Trophoblast cell (in vitro differentiated cells and primary cell): Measurements from ENCODE around the gene HAPSTR1.

Experiments used
- DNase-seq, 2 donors: peaks; one replicate each; pipeline ENCODE4 v3.0.0-alpha.2; 2016
- H2AFZ ChIP-seq: 2 replicates; pipeline ENCODE4 v1.6.1; 2013; ENCODE audit warnings: low read length, moderate library complexity, mild to moderate bottlenecking; ENCODE audit not compliant: insufficient read depth, poor library complexity
- H2AK5ac ChIP-seq: 2 replicates; pipeline ENCODE4 v1.6.1; 2013; ENCODE audit warnings: mild to moderate bottlenecking, low read length
- H2BK120ac ChIP-seq: 2 replicates; pipeline ENCODE4 v1.6.1; 2013; ENCODE audit warnings: low read length, mild to moderate bottlenecking, moderate library complexity; ENCODE audit not compliant: insufficient read depth, poor library complexity
- H2BK12ac ChIP-seq: 2 replicates; pipeline ENCODE4 v1.6.1; 2013; ENCODE audit warnings: mild to moderate bottlenecking, low read length, moderate library complexity
- H2BK5ac ChIP-seq: 2 replicates; pipeline ENCODE4 v1.6.1; 2013; ENCODE audit warnings: low read length, low read depth, moderate library complexity, mild to moderate bottlenecking; ENCODE audit not compliant: poor library complexity
- H3K14ac ChIP-seq: 2 replicates; pipeline ENCODE4 v1.6.1; 2013; ENCODE audit warnings: mild to moderate bottlenecking, low read length
- H3K18ac ChIP-seq: 2 replicates; pipeline ENCODE4 v1.6.1; 2013; ENCODE audit warnings: mild to moderate bottlenecking, low read length
- H3K23ac ChIP-seq: 2 replicates; pipeline ENCODE4 v1.6.1; 2013; ENCODE audit warnings: low read length
- H3K27ac ChIP-seq: 2 replicates; pipeline ENCODE4 v1.5.1; 2013; ENCODE audit warnings: low read depth, mild to moderate bottlenecking, inconsistent platforms, low read length, moderate library complexity
- H3K27me3 ChIP-seq: 2 replicates; pipeline ENCODE4 v1.6.1; 2013; ENCODE audit warnings: inconsistent platforms, mild to moderate bottlenecking, low read length, moderate library complexity; ENCODE audit not compliant: insufficient read depth
- H3K36me3 ChIP-seq, 2 experiments: 1 replicate in 1 of 2; 2 replicates in 1 of 2; pipeline ENCODE4 v1.6.1; 2013; ENCODE audit warnings: low read length in 2 of 2, mild to moderate bottlenecking in 2 of 2, moderate library complexity in 1 of 2; ENCODE audit not compliant: insufficient read depth in 2 of 2, control insufficient read depth in 1 of 2
- H3K4ac ChIP-seq: 2 replicates; pipeline ENCODE4 v1.6.1; 2013; ENCODE audit warnings: low read depth, mild to moderate bottlenecking, low read length, moderate library complexity
- H3K4me1 ChIP-seq, 2 experiments: 1 replicate in 1 of 2; 2 replicates in 1 of 2; pipeline ENCODE4 v1.6.1; 2013; ENCODE audit warnings: low read length in 2 of 2, mild to moderate bottlenecking in 2 of 2, moderate library complexity in 1 of 2; ENCODE audit not compliant: insufficient read depth in 2 of 2, control insufficient read depth in 1 of 2
- H3K4me2 ChIP-seq: 2 replicates; pipeline ENCODE4 v1.6.1; 2013; ENCODE audit warnings: inconsistent platforms, mild to moderate bottlenecking, low read length, moderate library complexity
- H3K4me3 ChIP-seq: 2 replicates; pipeline ENCODE4 v1.5.1; 2013; ENCODE audit warnings: mild to moderate bottlenecking, low read depth, low read length, inconsistent platforms
- H3K79me1 ChIP-seq: one replicate; pipeline ENCODE4 v1.6.1; 2013; ENCODE audit warnings: low read length
- H3K79me2 ChIP-seq: 2 replicates; pipeline ENCODE4 v1.6.1; 2013; ENCODE audit warnings: low read length, mild to moderate bottlenecking; ENCODE audit not compliant: control insufficient read depth, insufficient read depth, poor library complexity
- H3K9ac ChIP-seq: 2 replicates; pipeline ENCODE4 v1.6.1; 2013; ENCODE audit warnings: mild to moderate bottlenecking, low read length
- H3K9me3 ChIP-seq: 2 replicates; pipeline ENCODE4 v1.6.1; 2013; ENCODE audit warnings: low read depth, mild to moderate bottlenecking, control low read depth, inconsistent platforms, low read length; ENCODE audit not compliant: insufficient read depth
- H4K12ac ChIP-seq: 2 replicates; pipeline ENCODE4 v1.6.1; 2013; ENCODE audit warnings: low read depth, mild to moderate bottlenecking, low read length, moderate library complexity
- H4K8ac ChIP-seq: 2 replicates; pipeline ENCODE4 v1.6.1; 2013; ENCODE audit warnings: low read depth, mild to moderate bottlenecking, low read length, moderate library complexity
- H4K91ac ChIP-seq: one replicate; pipeline ENCODE4 v1.6.1; 2013; ENCODE audit warnings: low read depth, mild to moderate bottlenecking, low read length, moderate library complexity
- WGBS: extraction: QIAGEN DNeasy Blood & Tissue Kit; methylation state at CpG from one replicate; pipeline ENCODE4 v1.1.7; 2013; ENCODE audit warnings: missing lambda C conversion rate; ENCODE audit not compliant: insufficient read length, insufficient coverage; ENCODE audit errors: extremely low coverage; 5-methylcytosine and 5-hydroxymethylcytosine counted together

Gene HAPSTR1

DNA sequence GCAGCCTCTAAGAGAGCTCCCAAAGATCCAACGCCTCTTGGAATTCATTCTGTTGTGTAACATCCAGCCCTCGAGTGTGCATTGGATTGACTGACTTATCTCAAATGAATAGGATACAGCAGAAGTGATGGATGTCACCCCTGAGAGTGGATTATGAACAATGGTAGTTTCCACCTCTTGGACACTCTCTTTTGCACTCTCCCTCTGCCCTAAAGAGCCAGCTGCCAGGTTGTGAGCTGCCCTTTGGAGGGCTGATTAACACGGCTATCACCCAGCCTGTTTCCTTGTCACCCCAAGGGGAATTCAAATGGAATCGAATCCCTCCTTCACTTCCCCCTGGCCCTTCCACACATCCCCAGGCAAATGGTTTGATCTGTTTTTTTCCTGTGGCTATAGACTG is 21.2 kb upstream of the HAPSTR1 start:
- H4K91ac ChIP-seq: no peak overlapping the region
- no peak overlapping the region for H2AK5ac ChIP-seq
- H4K12ac ChIP-seq: no peak overlapping the region
- H3K79me1 ChIP-seq: peaks cover 4% of the 10 kb centered on the region
- peak overlapping the region; percentile 54 for H2BK12ac ChIP-seq
- H3K27ac ChIP-seq: no peak overlapping the region
- H3K23ac ChIP-seq: no peak overlapping the region
- no peak overlapping the region for H2AFZ ChIP-seq
- no peak overlapping the region for H3K14ac ChIP-seq
- peaks cover 0 to 3% of the 10 kb centered on the region in 2 experiments for H3K4me1 ChIP-seq
- H3K36me3 ChIP-seq: no peaks in the 10 kb centered on the region
- H4K8ac ChIP-seq: no peak overlapping the region
- H3K4ac ChIP-seq: no peak overlapping the region
- no peak overlapping the region for H2BK5ac ChIP-seq
- no peak overlapping the region for H3K9ac ChIP-seq
- H2BK120ac ChIP-seq: no peak overlapping the region
- no CpG with 5 or more reads among the region's 4 CpGs for WGBS
- H3K79me2 ChIP-seq: no peaks in the 10 kb centered on the region
- no peaks in the 10 kb centered on the region for H3K27me3 ChIP-seq
- no peak overlapping the region for H3K18ac ChIP-seq
- H3K4me3 ChIP-seq: no peak overlapping the region
- H3K4me2 ChIP-seq: no peak overlapping the region
- no peak for DNase-seq
- no peaks in the 10 kb centered on the region for H3K9me3 ChIP-seq

DNA sequence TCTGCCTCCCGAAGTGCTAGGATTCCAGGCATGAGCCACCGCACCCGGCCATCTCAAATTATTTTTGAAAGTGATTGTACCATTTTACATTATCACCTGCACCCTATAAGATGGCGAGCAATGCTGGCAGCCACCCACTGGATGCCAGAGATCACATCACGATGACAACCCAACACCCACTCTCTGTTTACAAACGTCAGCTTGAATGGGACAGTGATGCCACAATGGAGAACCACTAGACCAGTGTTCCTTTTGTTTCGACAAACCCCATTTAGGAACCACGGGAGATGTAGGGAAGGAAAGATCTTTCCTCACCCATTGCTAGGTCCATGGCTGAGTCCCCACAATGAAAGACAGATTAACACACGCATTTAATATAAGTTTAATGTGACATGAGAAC is 20.1 kb upstream of the HAPSTR1 start:
- H3K4me2 ChIP-seq: no peak overlapping the region
- H2BK12ac ChIP-seq: no peak overlapping the region
- H3K36me3 ChIP-seq: no peaks in the 10 kb centered on the region
- H4K91ac ChIP-seq: no peak overlapping the region
- no peak overlapping the region for H2BK5ac ChIP-seq
- no peak overlapping the region for H4K12ac ChIP-seq
- no peak overlapping the region for H3K4ac ChIP-seq
- no peak overlapping the region for H3K4me3 ChIP-seq
- no CpG with 5 or more reads among the region's 9 CpGs for WGBS
- H3K27ac ChIP-seq: no peak overlapping the region
- no peak overlapping the region for H2AK5ac ChIP-seq
- no peak for DNase-seq
- H3K23ac ChIP-seq: no peak overlapping the region
- H3K79me1 ChIP-seq: peaks cover 10% of the 10 kb centered on the region
- H3K79me2 ChIP-seq: peaks cover 2% of the 10 kb centered on the region
- no peaks in the 10 kb centered on the region for H3K27me3 ChIP-seq
- H3K4me1 ChIP-seq: peaks cover 4 to 9% of the 10 kb centered on the region in 2 experiments
- no peak overlapping the region for H3K9ac ChIP-seq
- H4K8ac ChIP-seq: no peak overlapping the region
- H3K14ac ChIP-seq: no peak overlapping the region
- H2BK120ac ChIP-seq: no peak overlapping the region
- no peaks in the 10 kb centered on the region for H3K9me3 ChIP-seq
- no peak overlapping the region for H3K18ac ChIP-seq
- no peak overlapping the region for H2AFZ ChIP-seq

DNA sequence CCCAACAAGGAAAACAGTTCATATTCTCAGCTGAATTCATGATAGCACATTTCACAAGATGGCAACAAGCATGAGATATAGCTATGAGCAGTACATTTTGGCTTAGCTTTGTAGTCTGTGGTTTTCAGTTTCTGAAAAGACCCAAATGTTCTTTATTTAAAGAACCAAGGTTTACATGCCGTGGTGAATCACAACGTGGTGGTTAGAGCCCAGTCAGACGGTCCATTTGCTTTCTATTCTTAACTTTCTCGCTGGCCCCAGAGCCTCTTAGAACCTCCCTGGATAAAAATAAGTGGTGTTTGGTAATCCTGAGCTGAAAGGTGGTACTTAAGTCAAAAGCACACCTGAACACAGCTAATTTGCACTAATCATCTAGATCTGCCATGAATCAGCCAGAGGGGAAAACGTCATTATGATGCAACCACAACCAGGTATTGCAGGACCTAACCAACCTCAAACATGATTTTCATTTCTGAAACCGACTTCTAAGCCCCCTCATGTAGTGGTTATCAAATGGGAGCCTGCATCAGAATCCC is 18.6 kb upstream of the HAPSTR1 start:
- Histone ChIP-seq H3K14ac (no peak overlapping the region), H3K9me3 (no peaks in the 10 kb centered on the region), H3K79me1 (peaks cover 14% of the 10 kb centered on the region), H2AFZ (no peak overlapping the region), H2BK5ac (no peak overlapping the region), H3K23ac (no peak overlapping the region), H2AK5ac (no peak overlapping the region), H3K9ac (no peak overlapping the region), H3K18ac (no peak overlapping the region), H3K4me3 (no peak overlapping the region), H3K27me3 (no peaks in the 10 kb centered on the region), H3K4ac (no peak overlapping the region), H2BK120ac (peak overlapping the region; percentile 24), H3K4me2 (no peak overlapping the region), H4K91ac (no peak overlapping the region), H4K8ac (no peak overlapping the region), H3K27ac (peak overlapping the region; percentile 76), H3K4me1 (peaks cover 12 to 18% of the 10 kb centered on the region in 2 experiments), H3K79me2 (peaks cover 2% of the 10 kb centered on the region), H4K12ac (no peak overlapping the region), H2BK12ac (no peak overlapping the region), H3K36me3 (no peaks in the 10 kb centered on the region)
- peak; percentile 77 to 94 for DNase-seq
- no CpG with 5 or more reads among the region's 6 CpGs for WGBS

DNA sequence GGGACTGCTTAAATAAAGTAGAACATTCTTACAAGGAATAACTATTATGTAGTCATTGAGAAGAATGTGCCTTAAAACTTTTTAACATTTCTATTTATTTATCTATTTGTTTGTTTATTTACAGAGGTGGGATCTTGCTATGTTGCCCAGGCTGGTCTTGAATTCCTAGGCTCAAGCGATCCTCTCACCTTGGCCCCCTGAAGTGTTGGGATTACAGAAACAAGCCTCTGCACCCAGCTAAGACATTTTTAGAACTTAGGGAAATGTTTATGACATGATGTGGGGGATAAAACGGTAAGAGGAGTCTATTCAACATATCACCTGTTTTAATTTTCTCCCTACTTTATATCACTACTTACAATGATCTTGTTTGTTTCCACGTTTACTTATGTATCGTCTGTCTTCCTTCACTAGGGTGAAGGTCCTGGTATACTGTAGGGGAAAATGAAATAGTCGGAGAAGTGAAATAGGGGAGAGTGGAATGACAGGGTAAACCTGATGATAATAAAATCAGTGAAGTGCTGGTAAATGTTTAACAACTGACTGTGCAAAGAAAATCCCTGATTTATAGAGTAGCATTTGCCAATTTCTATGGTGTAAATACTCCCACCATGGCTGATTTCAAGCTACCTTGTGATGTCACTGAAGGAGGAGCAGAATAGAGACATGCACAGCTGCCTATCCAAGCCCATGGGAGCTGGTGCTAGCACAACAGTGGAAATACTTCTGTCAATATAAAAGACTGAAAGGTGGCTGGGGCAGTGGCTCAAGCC is 16.0 kb upstream of the HAPSTR1 start:
- H3K36me3 ChIP-seq: no peaks in the 10 kb centered on the region
- DNase-seq: no peak
- H3K27ac ChIP-seq: no peak overlapping the region
- H4K12ac ChIP-seq: no peak overlapping the region
- no peaks in the 10 kb centered on the region for H3K27me3 ChIP-seq
- peaks cover 14% of the 10 kb centered on the region for H3K79me1 ChIP-seq
- peak overlapping the region; percentile 42 for H3K14ac ChIP-seq
- H3K79me2 ChIP-seq: peaks cover 2% of the 10 kb centered on the region
- no peak overlapping the region for H3K4me3 ChIP-seq
- H2AK5ac ChIP-seq: peak overlapping the region; percentile 52
- peak overlapping the region; percentile 14 for H4K8ac ChIP-seq
- H3K4me1 ChIP-seq: peaks cover 12 to 18% of the 10 kb centered on the region in 2 experiments
- H2AFZ ChIP-seq: no peak overlapping the region
- WGBS: 100% methylated on average over 1 of the region's 5 CpGs
- peak overlapping the region; percentile 64 for H4K91ac ChIP-seq
- H3K9me3 ChIP-seq: no peaks in the 10 kb centered on the region
- peak overlapping the region; percentile 39 for H3K18ac ChIP-seq
- H3K9ac ChIP-seq: no peak overlapping the region
- peak overlapping the region; percentile 46 for H2BK12ac ChIP-seq
- peak overlapping the region; percentile 71 for H2BK120ac ChIP-seq
- H2BK5ac ChIP-seq: peak overlapping the region; percentile 36
- H3K4me2 ChIP-seq: no peak overlapping the region
- H3K4ac ChIP-seq: peak overlapping the region; percentile 6
- H3K23ac ChIP-seq: no peak overlapping the region
